Right atrium auricular region (tissue), 2 donors: Measurements from ENCODE around the gene GDPD5. TPM values are rescaled to one million over a fixed set of nuclear protein-coding genes. Genes with fewer than 3 reads are reported as not detected.

ENCODE experiments used
- DNase-seq: peaks from one replicate; pipeline ENCODE4 v3.0.0-alpha.2; 2019; ENCODE audit warnings: low spot score
- H3K27ac ChIP-seq, 2 donors: fragments of 200-600 bp; sonication (generic); 1 replicate in 1 of 2; 2 replicates in 1 of 2; pipeline ENCODE4 v1.5.1; 2016 to 2019
- H3K27me3 ChIP-seq, 2 donors: fragments of 200-600 bp; sonication (generic); one replicate each; pipeline versions ENCODE4 v1.5.1 to v1.6.0; 2017 to 2019
- H3K36me3 ChIP-seq: fragments of 200-600 bp; sonication (generic); one replicate; pipeline ENCODE4 v1.5.1; 2016
- H3K4me1 ChIP-seq, 2 donors: fragments of 200-600 bp; sonication (generic); one replicate each; pipeline versions ENCODE4 v1.5.1 to v1.6.0; 2017 to 2019
- H3K4me3 ChIP-seq, 2 donors: fragments of 200-600 bp; sonication (generic); 1 replicate in 1 of 2; 2 replicates in 1 of 2; pipeline ENCODE4 v1.5.1; 2017 to 2019; ENCODE audit warnings: mild to moderate bottlenecking in 1 of 2, moderate library complexity in 1 of 2
- H3K9me3 ChIP-seq, 2 donors: fragments of 200-600 bp; sonication (generic); one replicate each; pipeline ENCODE4 v1.5.1; 2019
- CTCF ChIP-seq, 2 donors: fragments of 200-600 bp; sonication (generic); IDR thresholded peaks; one replicate each; pipeline ENCODE4 v1.5.1; 2019; ENCODE audit warnings: antibody characterized with exemption in 2 of 2
- total RNA-seq, 2 donors: library from RNA; depleted of rRNA; stranded (reverse); fragments of >200 nt; gene quantifications; one replicate each; pipeline ENCODE4 v1.1.0, GENCODE V29; 2016

Gene GDPD5
- total RNA-seq, 2 donors from 2014 or later, result 3.5 to 6.1 TPM

GRCh38 chr11:75516886-75517285 is 8.9 kb downstream of the GDPD5 start:
- Histone ChIP-seq H3K27me3 (no peaks in the 10 kb centered on the region), H3K4me3 (no peak overlapping the region), H3K27ac (no peak overlapping the region), H3K36me3 (no peaks in the 10 kb centered on the region), H3K4me1 (no peaks in the 10 kb centered on the region), H3K9me3 (no peaks in the 10 kb centered on the region)
- no peak for DNase-seq
- TF ChIP-seq CTCF (IDR thresholded peaks at IDR 0.05), result no peak

- TF ChIP-seq CTCF (IDR thresholded peaks at IDR 0.05), result no peak
- no peaks in the 10 kb centered on the region for H3K27me3 ChIP-seq
- H3K4me3 ChIP-seq, result no peak overlapping the region
- H3K27ac ChIP-seq, result no peak overlapping the region
- H3K36me3 ChIP-seq, result no peaks in the 10 kb centered on the region
- no peak for DNase-seq
- no peaks in the 10 kb centered on the region for H3K9me3 ChIP-seq
- no peaks in the 10 kb centered on the region for H3K4me1 ChIP-seq
These were observed 9.6 kb downstream of the GDPD5 start for GRCh38 chr11:75516140-75516539.

GRCh38 chr11:75514596-75514995 is 11.1 kb downstream of the GDPD5 start:
- TF ChIP-seq CTCF (IDR thresholded peaks at IDR 0.05), result no peak
- H3K4me1 ChIP-seq, result no peaks in the 10 kb centered on the region
- no peaks in the 10 kb centered on the region for H3K9me3 ChIP-seq
- no peak for DNase-seq
- H3K36me3 ChIP-seq, result no peaks in the 10 kb centered on the region
- H3K27me3 ChIP-seq, result no peaks in the 10 kb centered on the region
- H3K4me3 ChIP-seq, result no peak overlapping the region
- no peak overlapping the region for H3K27ac ChIP-seq

DNA sequence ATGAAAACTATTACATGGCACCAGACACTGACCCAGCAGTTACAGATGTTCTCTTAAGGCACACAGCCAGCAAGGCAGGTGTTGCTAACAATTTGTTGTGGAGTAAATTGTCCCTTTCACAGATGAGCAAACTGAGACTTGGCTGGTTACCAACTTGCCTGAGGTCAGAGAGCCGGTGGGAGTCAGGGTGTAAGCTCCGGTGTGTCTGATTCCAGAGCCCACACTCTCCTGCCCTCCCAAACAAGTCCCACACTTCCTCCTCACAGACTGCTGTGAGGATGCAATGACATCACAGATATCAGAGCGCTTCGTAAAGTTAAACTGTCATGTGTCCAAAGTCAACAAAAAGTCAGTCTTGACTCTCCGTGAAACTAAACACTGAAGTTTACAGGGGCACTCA is 12.5 kb downstream of the GDPD5 start:
- H3K4me3 ChIP-seq, result no peak overlapping the region
- no peaks in the 10 kb centered on the region for H3K9me3 ChIP-seq
- no peaks in the 10 kb centered on the region for H3K36me3 ChIP-seq
- H3K27ac ChIP-seq, result no peak overlapping the region
- DNase-seq, result no peak
- H3K27me3 ChIP-seq, result no peaks in the 10 kb centered on the region
- TF ChIP-seq CTCF (IDR thresholded peaks at IDR 0.05), result no peak
- no peaks in the 10 kb centered on the region for H3K4me1 ChIP-seq

DNA sequence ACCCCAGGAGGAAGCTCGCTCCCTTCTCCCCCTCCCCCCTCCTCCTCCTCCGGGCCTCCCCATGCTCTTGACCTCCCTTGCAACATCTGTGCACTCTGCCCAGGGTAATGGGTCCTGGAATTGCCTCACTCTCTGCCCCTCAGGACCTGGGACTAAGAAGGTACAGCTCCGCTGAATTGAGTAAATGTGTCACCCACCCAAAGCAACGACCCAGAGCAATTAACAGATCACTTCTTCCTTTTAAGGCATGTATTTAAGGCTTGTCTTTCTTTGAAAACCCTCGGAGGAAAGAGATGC is 15.1 kb downstream of the GDPD5 start:
- no peak overlapping the region for H3K4me3 ChIP-seq
- H3K4me1 ChIP-seq, result peaks cover 0 to 14% of the 10 kb centered on the region in 2 donors
- no peak for TF ChIP-seq CTCF (IDR thresholded peaks at IDR 0.05)

GRCh38 chr11:75510004-75510722 is 15.6 kb downstream of the GDPD5 start:
- H3K27ac ChIP-seq, result no peak overlapping the region
- no peaks in the 10 kb centered on the region for H3K9me3 ChIP-seq
- no peak overlapping the region for H3K4me3 ChIP-seq
- no peaks in the 10 kb centered on the region for H3K36me3 ChIP-seq
- TF ChIP-seq CTCF (IDR thresholded peaks at IDR 0.05), result no peak
- H3K27me3 ChIP-seq, result no peaks in the 10 kb centered on the region
- DNase-seq, result no peak
- H3K4me1 ChIP-seq, result peaks cover 0 to 16% of the 10 kb centered on the region in 2 donors

More for the DNA sequence above, 15.1 kb downstream of the GDPD5 start:
- no peak for DNase-seq
- Histone ChIP-seq H3K36me3 (no peaks in the 10 kb centered on the region), H3K27ac (no peak overlapping the region), H3K9me3 (no peaks in the 10 kb centered on the region), H3K27me3 (no peaks in the 10 kb centered on the region)
